Lung microvascular endothelial cell (primary cell): ENCODE results near the gene MINK1. TPM values are rescaled to one million over a fixed set of nuclear protein-coding genes. Genes with fewer than 3 reads are reported as not detected.

ENCODE experiments used
- total RNA-seq: library from RNA; depleted of rRNA; stranded (reverse); fragments of >200 nt; gene quantifications from 2 replicates; pipeline ENCODE4 v1.2.1, GENCODE V29; 2014

MINK1 gene
- total RNA-seq, 1 donor from 2014 or later = 26.0 TPM

Other genes with a start within 250 kb of the MINK1 start
- not detected in 2 replicates for gene SMTNL2, start 248.8 kb upstream of the MINK1 start, total RNA-seq
- gene ALOX15, start 191.7 kb upstream of the MINK1 start, total RNA-seq = not detected in 2 replicates
- gene PELP1, start 129.2 kb upstream of the MINK1 start, total RNA-seq = 7.6 and 9.1 TPM in 2 replicates
- gene ARRB2, start 122.7 kb upstream of the MINK1 start, total RNA-seq = 4.2 and 4.8 TPM in 2 replicates
- gene MED11, start 101.9 kb upstream of the MINK1 start, total RNA-seq = 9.2 and 11.1 TPM in 2 replicates
- under 0.01 TPM in 1 of 2 replicates, not detected in the other for gene ZMYND15, start 93.5 kb upstream of the MINK1 start, total RNA-seq
- gene CXCL16, start 93.4 kb upstream of the MINK1 start, total RNA-seq = 1.1 and 1.6 TPM in 2 replicates
- not detected in 2 replicates for gene TM4SF5, start 61.5 kb upstream of the MINK1 start, total RNA-seq
- 0.22 TPM in 1 of 2 replicates, not detected in the other for gene VMO1, start 47.0 kb upstream of the MINK1 start, total RNA-seq
- gene GLTPD2, start 44.4 kb upstream of the MINK1 start, total RNA-seq = not detected in 2 replicates
- 182 and 183 TPM in 2 replicates for gene PSMB6, start 37.2 kb upstream of the MINK1 start, total RNA-seq
- gene PLD2, start 26.2 kb upstream of the MINK1 start, total RNA-seq = 23.8 TPM in 2 replicates
- gene C17orf107, start 66.2 kb downstream of the MINK1 start, total RNA-seq = 0.44 and 1.6 TPM in 2 replicates
- gene CHRNE, start 69.8 kb downstream of the MINK1 start, total RNA-seq = 0.65 and 1.4 TPM in 2 replicates
- gene GP1BA, start 98.9 kb downstream of the MINK1 start, total RNA-seq = not detected in 2 replicates
- gene SLC25A11, start 106.7 kb downstream of the MINK1 start, total RNA-seq = 38.4 and 57.3 TPM in 2 replicates
- gene RNF167, start 106.9 kb downstream of the MINK1 start, total RNA-seq = 13.5 and 23.2 TPM in 2 replicates
- gene PFN1, start 115.2 kb downstream of the MINK1 start, total RNA-seq = 280 and 359 TPM in 2 replicates
- gene ENO3, start 117.8 kb downstream of the MINK1 start, total RNA-seq = 1.1 and 2.6 TPM in 2 replicates
- 47.3 and 51.2 TPM in 2 replicates for gene SPAG7, start 134.5 kb downstream of the MINK1 start, total RNA-seq
- gene CAMTA2, start 154.3 kb downstream of the MINK1 start, total RNA-seq = 2.6 and 7.9 TPM in 2 replicates
- 0.22 and 0.40 TPM in 2 replicates for gene INCA1, start 164.2 kb downstream of the MINK1 start, total RNA-seq
- gene KIF1C, start 164.6 kb downstream of the MINK1 start, total RNA-seq = 56.0 and 78.2 TPM in 2 replicates
- gene SLC52A1, start 202.1 kb downstream of the MINK1 start, total RNA-seq = under 0.01 and 0.22 TPM in 2 replicates
- gene ZFP3, start 245.1 kb downstream of the MINK1 start, total RNA-seq = 0.87 and 1.8 TPM in 2 replicates